Liver (tissue), 3 donors: Measurements from ENCODE around the gene GADD45B.

Experiments
- CTCF ChIP-seq: fragments of 150-350 bp; IDR thresholded peaks from 2 replicates; pipeline ENCODE4 v1.5.1; 2017; ENCODE audit warnings: improper control_type of control experiment, low read depth, low read length; ENCODE audit not compliant: missing input control
- EGR1 ChIP-seq, 2 donors: IDR thresholded peaks; 2 replicates each; pipeline ENCODE4 v1.6.1; 2016 to 2018; ENCODE audit warnings: antibody characterized with exemption in 2 of 2, low read depth in 2 of 2
- JUND ChIP-seq, 2 donors: IDR thresholded peaks; 2 replicates each; pipeline ENCODE4 v1.6.1; 2016; ENCODE audit warnings: antibody characterized with exemption in 2 of 2
- MAX ChIP-seq: IDR thresholded peaks from 2 replicates; pipeline ENCODE4 v1.6.1; 2016; ENCODE audit warnings: antibody characterized with exemption
- REST ChIP-seq: IDR thresholded peaks from 2 replicates; pipeline ENCODE4 v1.6.1; 2016; ENCODE audit warnings: antibody characterized with exemption, mild to moderate bottlenecking
- RXRA ChIP-seq, 2 donors: IDR thresholded peaks; 2 replicates each; pipeline ENCODE4 v1.6.1; 2017 to 2018; ENCODE audit warnings: antibody characterized with exemption in 2 of 2, mild to moderate bottlenecking in 1 of 2
- SP1 ChIP-seq: IDR thresholded peaks from 2 replicates; pipeline ENCODE4 v1.6.1; 2018; ENCODE audit warnings: antibody characterized with exemption, mild to moderate bottlenecking
- TAF1 ChIP-seq: conservative IDR thresholded peaks from 2 replicates; pipeline ENCODE4 v1.6.1; 2016; ENCODE audit warnings: antibody characterized with exemption, mild to moderate bottlenecking
- YY1 ChIP-seq: IDR thresholded peaks from 2 replicates; pipeline ENCODE4 v1.6.1; 2016; ENCODE audit warnings: antibody characterized with exemption, mild to moderate bottlenecking
- donor health status: healthy.
- donor health status: healthy.

GRCh38 chr19:2500841-2501261 lies 24.9 kb downstream of the GADD45B start:
- TF ChIP-seq CTCF (no peak), TAF1 (no peak), YY1 (no peak), JUND (IDR thresholded peaks at IDR 0.05) (no peak), EGR1 (IDR thresholded peaks at IDR 0.05; ENCODE audit: low read depth in 2 of 2) (no peak), SP1 (no peak), MAX (no peak), REST (no peak), RXRA (IDR thresholded peaks at IDR 0.05) (no peak)
